Measurements from ENCODE around the gene LZTS3.

DNA sequence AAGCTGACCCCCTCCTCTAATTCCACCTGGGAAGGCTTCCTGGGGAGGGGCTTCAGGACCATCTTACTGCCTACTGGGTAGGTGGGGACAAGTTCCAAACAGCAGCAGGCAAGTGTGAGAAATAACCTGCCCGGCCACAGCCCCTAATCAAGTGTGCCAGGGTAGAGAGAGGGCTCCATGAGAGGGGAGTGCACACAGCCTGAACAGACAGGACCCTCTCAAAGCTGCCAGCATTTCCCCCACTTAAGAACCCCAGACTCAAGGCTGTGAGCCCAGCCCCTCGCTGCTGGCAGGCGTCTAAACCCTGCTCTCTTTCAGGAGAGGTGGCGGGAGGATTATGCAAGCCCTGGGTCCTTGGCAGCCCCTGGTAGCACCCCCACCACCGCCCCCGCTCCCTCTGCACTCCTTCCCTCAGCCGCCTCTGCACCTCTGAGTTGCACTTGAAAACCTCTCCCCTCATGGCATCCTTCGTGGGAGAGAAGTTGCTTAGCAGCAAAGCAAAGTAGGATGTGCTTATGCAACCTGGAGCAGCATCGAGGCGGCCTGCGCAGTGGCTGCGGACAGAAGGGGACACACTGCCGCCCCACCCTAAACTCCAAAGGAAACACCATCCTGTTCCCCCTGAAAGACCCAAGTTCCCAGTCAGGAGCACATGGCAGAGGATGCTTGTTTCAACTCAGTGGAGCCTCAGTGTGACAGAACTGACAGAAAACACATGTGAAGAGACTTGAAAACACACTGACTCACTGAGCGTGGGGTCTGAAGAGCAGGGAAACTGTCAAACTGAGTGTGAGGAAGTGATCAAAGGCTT lies 20.7 kb upstream of the LZTS3 start:
- TF ChIP-seq, protein P1, sequence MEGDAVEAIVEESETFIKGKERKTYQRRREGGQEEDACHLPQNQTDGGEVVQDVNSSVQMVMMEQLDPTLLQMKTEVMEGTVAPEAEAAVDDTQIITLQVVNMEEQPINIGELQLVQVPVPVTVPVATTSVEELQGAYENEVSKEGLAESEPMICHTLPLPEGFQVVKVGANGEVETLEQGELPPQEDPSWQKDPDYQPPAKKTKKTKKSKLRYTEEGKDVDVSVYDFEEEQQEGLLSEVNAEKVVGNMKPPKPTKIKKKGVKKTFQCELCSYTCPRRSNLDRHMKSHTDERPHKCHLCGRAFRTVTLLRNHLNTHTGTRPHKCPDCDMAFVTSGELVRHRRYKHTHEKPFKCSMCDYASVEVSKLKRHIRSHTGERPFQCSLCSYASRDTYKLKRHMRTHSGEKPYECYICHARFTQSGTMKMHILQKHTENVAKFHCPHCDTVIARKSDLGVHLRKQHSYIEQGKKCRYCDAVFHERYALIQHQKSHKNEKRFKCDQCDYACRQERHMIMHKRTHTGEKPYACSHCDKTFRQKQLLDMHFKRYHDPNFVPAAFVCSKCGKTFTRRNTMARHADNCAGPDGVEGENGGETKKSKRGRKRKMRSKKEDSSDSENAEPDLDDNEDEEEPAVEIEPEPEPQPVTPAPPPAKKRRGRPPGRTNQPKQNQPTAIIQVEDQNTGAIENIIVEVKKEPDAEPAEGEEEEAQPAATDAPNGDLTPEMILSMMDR (IDR thresholded peaks at IDR 0.05; ENCODE audit: low read depth, low read length, poor library complexity, severe bottlenecking) = no peak
- no peak for TF ChIP-seq EZH2phosphoT487 (IDR thresholded peaks at IDR 0.05; ENCODE audit: borderline replicate concordance, low read length)

Measured in DOHH2 (cell line).